ENCODE results near the gene NKX1-2. TPM values are rescaled to one million over a fixed set of nuclear protein-coding genes. Genes with fewer than 3 reads are reported as not detected.

Gene NKX1-2
- total RNA-seq, 1 donor from 2014 or later, result not detected

DNA sequence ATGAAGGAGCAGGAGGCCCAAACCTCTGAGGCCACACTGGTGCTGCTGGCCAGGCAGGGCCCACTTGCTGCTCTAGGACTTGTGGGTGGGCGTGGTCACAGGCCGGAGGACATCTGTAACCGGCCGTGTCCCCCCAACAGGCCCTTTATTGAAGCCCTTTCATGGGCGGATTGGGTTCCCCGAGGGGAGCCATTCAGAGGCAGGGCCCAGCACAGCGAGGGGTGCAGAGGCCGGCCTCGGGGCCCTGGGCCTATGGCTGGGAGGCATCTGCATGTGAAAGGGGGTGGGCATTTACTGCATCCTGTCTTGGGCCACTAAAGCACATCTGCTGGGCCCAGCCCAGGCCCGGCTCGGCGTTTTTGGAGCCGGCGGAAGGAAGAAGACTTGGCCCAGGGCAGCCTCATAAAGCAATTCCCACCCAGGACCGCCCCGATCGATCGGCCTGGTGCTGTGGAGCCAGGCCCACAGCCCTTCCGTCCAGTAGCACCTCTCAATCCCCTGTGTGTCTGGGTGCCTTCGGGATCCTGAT, 20.2 kb upstream of the NKX1-2 start:
- no peak overlapping the region for H3K27ac Mint-ChIP-seq (ENCODE audit: unreplicated experiment)
- H3K4me3 Mint-ChIP-seq, result no peak overlapping the region
- H3K4me1 Mint-ChIP-seq, result peaks cover 9% of the 10 kb centered on the region
- DNase-seq (ENCODE audit: low read depth, low spot score), result no peak
- no peaks in the 10 kb centered on the region for H3K36me3 Mint-ChIP-seq (ENCODE audit: low read depth)
- no peak for TF ChIP-seq CTCF (conservative IDR thresholded peaks at IDR 0.05)
- no peaks in the 10 kb centered on the region for H3K27me3 Mint-ChIP-seq (ENCODE audit: low read depth)
- no peaks in the 10 kb centered on the region for H3K9me3 Mint-ChIP-seq

DNA sequence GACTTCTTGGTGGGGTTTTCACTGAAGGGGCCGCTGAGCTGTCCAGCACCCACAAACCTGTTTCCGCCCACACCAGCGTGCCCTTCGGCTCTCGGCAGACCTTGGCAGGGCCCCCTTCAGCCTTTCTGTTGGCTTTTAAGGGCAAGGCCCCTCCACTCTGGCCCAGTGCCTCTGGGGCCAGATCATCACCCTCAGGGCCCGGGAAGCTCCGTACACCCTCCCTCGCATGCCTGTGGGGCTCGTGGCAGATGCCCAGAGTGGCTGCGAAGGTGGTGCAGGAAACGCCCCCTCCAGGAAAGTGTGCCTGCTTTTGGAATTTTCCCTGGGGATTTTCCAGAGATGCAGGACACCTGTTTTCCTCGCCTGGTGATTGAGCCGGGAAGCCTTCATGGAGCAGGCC, 18.8 kb upstream of the NKX1-2 start:
- DNase-seq (ENCODE audit: low read depth, low spot score), result no peak
- Mint-ChIP-seq H3K36me3 (ENCODE audit: low read depth) (no peaks in the 10 kb centered on the region), H3K27me3 (ENCODE audit: low read depth) (no peaks in the 10 kb centered on the region), H3K4me3 (no peak overlapping the region), H3K4me1 (peaks cover 17% of the 10 kb centered on the region), H3K9me3 (no peaks in the 10 kb centered on the region), H3K27ac (ENCODE audit: unreplicated experiment) (no peak overlapping the region)
- TF ChIP-seq CTCF (conservative IDR thresholded peaks at IDR 0.05), result no peak

- DNase-seq (ENCODE audit: low read depth, low spot score), result no peak
- no peaks in the 10 kb centered on the region for H3K36me3 Mint-ChIP-seq (ENCODE audit: low read depth)
- no peaks in the 10 kb centered on the region for H3K27me3 Mint-ChIP-seq (ENCODE audit: low read depth)
- no peak overlapping the region for H3K4me3 Mint-ChIP-seq
- no peak overlapping the region for H3K27ac Mint-ChIP-seq (ENCODE audit: unreplicated experiment)
- TF ChIP-seq CTCF (conservative IDR thresholded peaks at IDR 0.05), result no peak
- H3K4me1 Mint-ChIP-seq, result peaks cover 17% of the 10 kb centered on the region
- H3K9me3 Mint-ChIP-seq, result no peaks in the 10 kb centered on the region
Measured at GRCh38 chr10:124467165-124467564, 17.3 kb upstream of the NKX1-2 start.

- Mint-ChIP-seq H3K36me3 (ENCODE audit: low read depth) (no peaks in the 10 kb centered on the region), H3K9me3 (no peaks in the 10 kb centered on the region), H3K4me1 (peaks cover 19% of the 10 kb centered on the region), H3K27ac (ENCODE audit: unreplicated experiment) (no peak overlapping the region), H3K4me3 (no peak overlapping the region), H3K27me3 (ENCODE audit: low read depth) (peaks cover 2% of the 10 kb centered on the region)
- no peak for TF ChIP-seq CTCF (conservative IDR thresholded peaks at IDR 0.05)
- no peak for DNase-seq (ENCODE audit: low read depth, low spot score)
Measured at GRCh38 chr10:124465777-124466488, 16.1 kb upstream of the NKX1-2 start.

DNA sequence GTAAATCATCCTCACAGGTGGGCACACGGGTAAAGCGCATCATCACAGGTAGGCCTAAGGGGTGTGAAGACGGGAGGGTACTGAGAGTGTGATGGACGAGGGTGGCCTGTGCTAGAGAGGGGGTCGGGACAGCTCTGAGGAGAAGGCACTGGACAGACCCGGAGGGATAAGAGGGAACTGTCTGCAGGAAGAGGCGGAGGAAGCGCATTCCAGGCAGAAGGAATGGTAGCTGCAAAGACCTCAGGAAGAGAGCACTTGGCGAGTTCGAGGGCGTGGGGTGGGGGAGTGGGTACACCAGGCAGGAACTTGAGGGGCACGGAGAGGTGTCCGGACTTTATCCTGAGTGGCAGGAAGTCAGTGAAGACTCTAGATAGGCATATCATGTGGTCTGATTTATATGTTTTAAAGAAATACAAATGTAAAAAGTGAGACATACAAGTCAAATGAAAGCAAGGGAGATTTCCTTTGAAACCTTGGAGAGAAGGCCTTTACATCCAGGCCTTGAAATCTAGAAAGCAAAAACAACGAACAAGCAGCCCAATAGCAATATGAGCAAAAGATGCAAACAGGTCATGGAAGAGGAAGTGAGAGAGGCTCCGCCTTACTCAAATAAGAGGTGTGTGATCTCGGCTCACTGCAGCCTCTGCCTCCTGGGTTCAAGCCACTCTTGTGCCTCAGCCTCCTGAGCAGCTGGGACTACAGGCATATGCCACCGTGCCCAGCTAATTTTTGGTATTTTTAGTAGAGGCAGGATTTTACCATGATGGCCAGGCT, 15.4 kb upstream of the NKX1-2 start:
- Mint-ChIP-seq H3K36me3 (ENCODE audit: low read depth) (no peaks in the 10 kb centered on the region), H3K27ac (ENCODE audit: unreplicated experiment) (no peak overlapping the region), H3K4me1 (peaks cover 14% of the 10 kb centered on the region), H3K9me3 (no peaks in the 10 kb centered on the region), H3K27me3 (ENCODE audit: low read depth) (peaks cover 2% of the 10 kb centered on the region), H3K4me3 (peak overlapping the region; percentile 50)
- TF ChIP-seq CTCF (conservative IDR thresholded peaks at IDR 0.05), result no peak
- DNase-seq (ENCODE audit: low read depth, low spot score), result no peak

Measured in neural crest cell (in vitro differentiated cells).